Measurements from ENCODE around the gene GNA12.

- TF ChIP-seq RFX5 (IDR thresholded peaks at IDR 0.05; ENCODE audit: low read depth, low read length) (no peak), PTBP1 (IDR thresholded peaks at IDR 0.05; ENCODE audit: low read depth, low read length) (no peak), CTCF (IDR thresholded peaks at IDR 0.05 in 2 of 3, conservative IDR thresholded peaks at IDR 0.05 in 1 of 3; ENCODE audit: insufficient read depth in 2 of 3, low read depth in 1 of 3, low read length in 3 of 3) (no peak), JUN (IDR thresholded peaks at IDR 0.05; ENCODE audit: borderline replicate concordance, low read depth, low read length) (no peak), JUN (CRISPR knock-in tag; IDR thresholded peaks at IDR 0.05; ENCODE audit: borderline replicate concordance) (no peak), SIN3A (IDR thresholded peaks at IDR 0.05; ENCODE audit: borderline replicate concordance in 2 of 2, control insufficient read depth in 1 of 2, low read depth in 2 of 2, low read length in 2 of 2) (no peak), FOXM1 (IDR thresholded peaks at IDR 0.05; ENCODE audit: low read depth) (no peak), FOXM1 (CRISPR knock-in tag; IDR thresholded peaks at IDR 0.05; ENCODE audit: low read depth) (no peak), ZFX (CRISPR knock-in tag; IDR thresholded peaks at IDR 0.05) (no peak), ZNF121 (CRISPR knock-in tag; conservative IDR thresholded peaks at IDR 0.05) (no peak), ZEB2 (IDR thresholded peaks at IDR 0.05) (no peak), SIN3B (IDR thresholded peaks at IDR 0.05; ENCODE audit: low read depth) (no peak), SRSF9 (IDR thresholded peaks at IDR 0.05; ENCODE audit: borderline replicate concordance, low read depth, low read length) (no peak), NFIC (IDR thresholded peaks at IDR 0.05) (no peak)
These were observed 25.5 kb downstream of the GNA12 start for GRCh38 chr7:2818653-2819052.

Data from K562 (cell line).